K562 (cell line): ENCODE measurements around the gene GNA15. TPM values are rescaled to one million over a fixed set of nuclear protein-coding genes. Genes with fewer than 3 reads are reported as not detected.

ENCODE experiments used
- ATAC-seq: fragments of 200-7000 bp; cut with Tn5 transposase; 3 replicates; pipeline ENCODE4 v1.9.1; 2020; ENCODE audit warnings: moderate library complexity
- BruUV-seq: library from RNA; stranded (reverse); fragments of 400-500 nt; replicated peaks from 2 replicates; lab custom pipeline; 2021; lab: Mats Ljungman, UMichigan
- CTCF ChIA-PET: fragments of 300-600 bp; formaldehyde crosslinking; extraction: SDS; loops from one replicate; lab custom pipeline; 2021; ENCODE audit warnings: low intra/inter-chr PET ratio; lab: Yijun Ruan, JAX
- POLR2A ChIA-PET: fragments of 300-600, 350-650 bp; sonication (Branson Sonifier 250); formaldehyde crosslinking; extraction: SDS; loops from one replicate; lab custom pipeline; 2021; ENCODE audit warnings: antibody characterized with exemption, inconsistent platforms; lab: Yijun Ruan, JAX
- DNase-seq, 4 experiments: peaks; one replicate each; pipeline versions ENCODE4 v3.0.0 to v3.0.0-alpha.2; 2011 to 2018; ENCODE audit warnings: low spot score in 3 of 4, mixed read lengths in 3 of 4; ENCODE audit errors: extremely low read depth in 1 of 4
- FAIRE-seq: peaks from 2 replicates; lab custom pipeline; 2011; peaks lifted over from hg19 to GRCh38; lab: Jason Lieb, UNC
- H2AFZ ChIP-seq: 2 replicates; pipeline ENCODE4 v1.6.0; 2011; ENCODE audit warnings: low read depth, low read length, control low read depth, inconsistent platforms
- H3K27ac ChIP-seq: fragments of 200-600 bp; 3 replicates; pipeline ENCODE4 v1.8.0; 2011; ENCODE audit warnings: low read depth, mild to moderate bottlenecking, control low read depth, inconsistent platforms, low read length, moderate library complexity, mixed read lengths; ENCODE audit errors: extremely low read depth
- H3K27me3 ChIP-seq, 2 experiments: fragments of 300-600 bp in 1 of 2; 2 replicates in 1 of 2; 3 replicates in 1 of 2; pipeline versions ENCODE4 v1.6.0 to v1.8.0; 2011; ENCODE audit warnings: inconsistent platforms in 2 of 2, low read length in 2 of 2, mild to moderate bottlenecking in 1 of 2, mixed read lengths in 1 of 2, moderate library complexity in 1 of 2; ENCODE audit not compliant: control insufficient read depth in 2 of 2, insufficient read depth in 2 of 2
- H3K36me3 ChIP-seq: fragments of 300-600 bp; 3 replicates; pipeline ENCODE4 v1.8.0; 2011; ENCODE audit warnings: mild to moderate bottlenecking, low read length, inconsistent platforms; ENCODE audit not compliant: control insufficient read depth, insufficient read depth
- H3K4me1 ChIP-seq, 2 experiments: fragments of 200-600 bp in 1 of 2; replicated peaks in 1 of 2; 2 replicates in 1 of 2; 3 replicates in 1 of 2; pipeline versions ENCODE4 v1.5.1 to v1.8.0; 2011; ENCODE audit warnings: inconsistent platforms in 2 of 2, low read length in 2 of 2, mild to moderate bottlenecking in 1 of 2, mixed read lengths in 1 of 2, moderate library complexity in 1 of 2; ENCODE audit not compliant: control insufficient read depth in 2 of 2, insufficient read depth in 2 of 2
- H3K4me2 ChIP-seq: 2 replicates; pipeline ENCODE4 v1.6.1; 2011; ENCODE audit warnings: low read length, control low read depth, inconsistent platforms, mixed read lengths; ENCODE audit not compliant: insufficient read depth
- H3K4me3 ChIP-seq: fragments of 200-600 bp; sonication (generic), shearing (Covaris generic); 2 replicates; pipeline ENCODE4 v1.5.1; 2016; ENCODE audit warnings: control low read depth, inconsistent platforms
- H3K79me2 ChIP-seq: fragments of 200-600 bp; 3 replicates; pipeline ENCODE4 v1.8.0; 2011; ENCODE audit warnings: low read length, inconsistent platforms; ENCODE audit not compliant: control insufficient read depth, insufficient read depth
- H3K9ac ChIP-seq, 2 experiments: 2 replicates each; pipeline versions ENCODE4 v1.6.0 to v1.6.1; 2011; ENCODE audit warnings: low read depth in 2 of 2, low read length in 2 of 2, control low read depth in 1 of 2, inconsistent platforms in 1 of 2, mild to moderate bottlenecking in 1 of 2, mixed read lengths in 1 of 2; ENCODE audit not compliant: insufficient read depth in 1 of 2
- H3K9me1 ChIP-seq: one replicate; pipeline ENCODE4 v1.6.0; 2011; ENCODE audit warnings: inconsistent platforms, mild to moderate bottlenecking, low read length, moderate library complexity; ENCODE audit not compliant: control insufficient read depth, insufficient read depth
- H3K9me3 ChIP-seq: replicated peaks from 2 replicates; pipeline ENCODE4 v1.5.1; 2011; ENCODE audit warnings: low read depth, low read length, inconsistent platforms; ENCODE audit not compliant: control insufficient read depth, insufficient read depth
- H4K20me1 ChIP-seq: replicated peaks from 2 replicates; pipeline ENCODE4 v1.6.1; 2011; ENCODE audit warnings: low read length, inconsistent platforms, mixed read lengths; ENCODE audit not compliant: control insufficient read depth, insufficient read depth
- ATF3 ChIP-seq, 2 experiments: fragments of 450-650 bp in 1 of 2; sonication (generic) in 1 of 2; formaldehyde crosslinking in 1 of 2; IDR thresholded peaks in 1 of 2; conservative IDR thresholded peaks in 1 of 2; 2 replicates each; pipeline versions ENCODE4 v1.6.1 to v1.8.1; 2016 to 2023; ENCODE audit warnings: mild to moderate bottlenecking in 2 of 2, moderate library complexity in 2 of 2, inconsistent platforms in 1 of 2, missing genetic modification reagents in 1 of 2
- BRD9 ChIP-seq: fragments of 450-650 bp; IDR thresholded peaks from 2 replicates; pipeline ENCODE4 v1.6.1; 2018; ENCODE audit warnings: low read depth; ENCODE audit not compliant: partially characterized antibody
- EHMT2 ChIP-seq: fragments of 450-650 bp; IDR thresholded peaks from 2 replicates; pipeline ENCODE4 v1.6.1; 2018; ENCODE audit warnings: antibody characterized with exemption
- HNRNPLL ChIP-seq: fragments of 200-400 bp; formaldehyde crosslinking; IDR thresholded peaks from 2 replicates; pipeline ENCODE4 v1.6.1; 2017; ENCODE audit warnings: low read length, low read depth, mild to moderate bottlenecking; ENCODE audit not compliant: poor library complexity, severe bottlenecking
- KDM1A ChIP-seq, 2 experiments: fragments of 450-650 bp; IDR thresholded peaks; 2 replicates each; pipeline ENCODE4 v1.6.1; 2016; ENCODE audit warnings: mild to moderate bottlenecking in 2 of 2
- MED1 ChIP-seq: sonication (generic); formaldehyde crosslinking; IDR thresholded peaks from 2 replicates; pipeline ENCODE4 v1.8.1; 2023; ENCODE audit warnings: missing genetic modification reagents, borderline replicate concordance
- PRDM10 ChIP-seq: fragments of 450-650 bp; IDR thresholded peaks from 2 replicates; pipeline ENCODE4 v1.6.1; 2018; ENCODE audit not compliant: partially characterized antibody
- RBM14 ChIP-seq: fragments of 200-400 bp; formaldehyde crosslinking; IDR thresholded peaks from 2 replicates; pipeline ENCODE4 v1.6.1; 2018; ENCODE audit warnings: low read depth, mild to moderate bottlenecking, low read length, moderate library complexity, borderline replicate concordance; ENCODE audit not compliant: insufficient read depth
- STAG1 ChIP-seq: sonication (generic); formaldehyde crosslinking; IDR thresholded peaks from 2 replicates; pipeline ENCODE4 v1.5.0; 2020; ENCODE audit warnings: missing genetic modification reagents, borderline replicate concordance
- STAT5B ChIP-seq: fragments of 250-450 bp; sonication (Bioruptor Pico); IDR thresholded peaks from 2 replicates; pipeline ENCODE4 v1.8.0; 2021; ENCODE audit warnings: mild to moderate bottlenecking, inconsistent platforms
- THRAP3 ChIP-seq: fragments of 450-650 bp; IDR thresholded peaks from 2 replicates; pipeline ENCODE4 v1.6.1; 2016; ENCODE audit warnings: mild to moderate bottlenecking, inconsistent platforms, borderline replicate concordance
- ZBTB17 ChIP-seq: fragments of 450-650 bp; formaldehyde crosslinking; IDR thresholded peaks from 2 replicates; pipeline ENCODE4 v1.4.0; 2020; ENCODE audit warnings: mild to moderate bottlenecking
- ZBTB2 ChIP-seq: fragments of 450-650 bp; IDR thresholded peaks from 2 replicates; pipeline ENCODE4 v1.6.1; 2016; ENCODE audit warnings: antibody characterized with exemption
- ZBTB7A ChIP-seq: IDR thresholded peaks from 2 replicates; pipeline ENCODE4 v1.6.1; 2011; ENCODE audit warnings: low read depth, mild to moderate bottlenecking, low read length, moderate library complexity, borderline replicate concordance; ENCODE audit not compliant: control insufficient read depth
- WGBS: fragments of 100-300 bp; shearing (Covaris generic); methylation state at CpG from one replicate; pipeline ENCODE4 v1.1.6; 2016; ENCODE audit warnings: low coverage, mixed read lengths; ENCODE audit not compliant: insufficient coverage; ENCODE audit errors: missing lambda C conversion rate; 5-methylcytosine and 5-hydroxymethylcytosine counted together
- in situ Hi-C: fragments of 300-500 bp; cut with MboI; formaldehyde crosslinking; loops from 4 replicates; pipeline ENCODE4 v1.15.0; 2018; ENCODE audit warnings: inconsistent platforms, mixed read lengths
- intact Hi-C: fragments of 100-400 bp; cut with micrococcal nuclease; formaldehyde crosslinking; loops from 2 replicates; pipeline ENCODE4 v1.14.2; 2022
- polyA plus RNA-seq, 8 experiments: library from polyadenylated mRNA; depleted of rRNA in 4 of 8; stranded (reverse) in 5 of 8; unstranded in 3 of 8; fragments of >200 nt; fragmentation: Nextera tagmentation in 2 of 8; fragmentation: Illumina TruSeq in 1 of 8; extraction: Ambion mirVana in 2 of 8; extraction: Trizol in 1 of 8; gene quantifications; 2 replicates each; pipeline versions ENCODE4 v1.2.1 to v1.2.3, GENCODE V29; 2011 to 2014; ENCODE audit warnings: inconsistent platforms in 1 of 8, missing spikeins in 1 of 8
- total RNA-seq, 7 experiments: library from RNA; depleted of rRNA in 6 of 7; stranded (reverse); fragments of >200 nt in 6 of 7; fragmentation: Illumina TruSeq in 2 of 7; extraction: Trizol in 2 of 7; gene quantifications; 2 replicates each; pipeline versions ENCODE4 v1.2.1 to v1.2.3, GENCODE V29; 2011 to 2021; ENCODE audit warnings: low replicate concordance in 1 of 7

The GNA15 gene
- total and polyA plus RNA-seq, 9 of the 15 experiments (the other 6 are each of a cell fraction or from before 2014, with no cell fraction given), result 0.03 to 0.24 (median 0.11) TPM; not detected in 1

- H3K27ac ChIP-seq, result peak overlapping the region; percentile 96; the same call in 1 of the 3 replicates
- no peak overlapping the region for H2AFZ ChIP-seq
- peak overlapping the region; percentile 82 to 99 for H3K9ac ChIP-seq
- peaks cover 50% of the 10 kb centered on the region; the same call in 2 of the 3 replicates for H3K36me3 ChIP-seq
- WGBS, result 41% methylated on average over 21 of the region's 23 CpGs
- peaks cover 63% of the 10 kb centered on the region for H3K79me2 ChIP-seq
- ATAC-seq, result no peak
- H3K9me1 ChIP-seq, result no peaks in the 10 kb centered on the region
- no peak for FAIRE-seq
- BruUV-seq, result no TSS peak
- H4K20me1 ChIP-seq, result peaks cover 26% of the 10 kb centered on the region; the same call in 1 of the 2 replicates
- intact Hi-C loops (no loop called here), in situ Hi-C loops (no loop called here)
- H3K27me3 ChIP-seq, result no peaks in the 10 kb centered on the region
- H3K4me1 ChIP-seq, result peaks cover 23 to 77% of the 10 kb centered on the region in 2 experiments
- peak overlapping the region; percentile 96 for H3K4me2 ChIP-seq
- peak in 3 of 4 experiments; percentile 50 to 64 (median 54) for DNase-seq
- ChIA-PET CTCF (no interaction called here), POLR2A (interaction anchor here (0.5 to 1.5 kb wide), 4 partner anchors 8 to 504 kb away, joined by 3 to 4 read pairs (median 3); no protein-coding TSS in a partner anchor)
- no peaks in the 10 kb centered on the region for H3K9me3 ChIP-seq
- H3K4me3 ChIP-seq, result peak overlapping the region; percentile 99
- no peak for TF ChIP-seq BRD9
- peak; percentile 29; the same call in 1 of the 2 replicates for TF ChIP-seq ZBTB7A
- peak; percentile 25; the same call in 1 of the 2 replicates for TF ChIP-seq ATF3 (IDR thresholded peaks at IDR 0.05)
- no peak for TF ChIP-seq ATF3 (CRISPR knock-in tag; conservative IDR thresholded peaks at IDR 0.05)
- TF ChIP-seq PRDM10, result peak; percentile 58
- peak; percentile 62; the same call in 1 of the 2 replicates for TF ChIP-seq ZBTB2
- no peak for TF ChIP-seq EHMT2
- peak in 1 of 2 experiments; percentile 9; a peak in 1 of 4 replicates for TF ChIP-seq KDM1A (IDR thresholded peaks at IDR 0.05)
- no peak for TF ChIP-seq RBM14
- TF ChIP-seq STAG1 (CRISPR knock-in tag), result 0 out of 2 replicates have a peak, but pooled peaks have one; percentile 13
- TF ChIP-seq MED1, result 0 out of 2 replicates have a peak, but pooled peaks have one; percentile 52
- TF ChIP-seq ZBTB17, result no peak
- no peak for TF ChIP-seq THRAP3
- TF ChIP-seq STAT5B (CRISPR knock-in tag), result no peak
- TF ChIP-seq HNRNPLL, result peak; percentile 19
These were observed 51.2 kb downstream of the GNA15 start for GRCh38 chr19:3186891-3187661.
